Right ventricle myocardium inferior (tissue), 1 donor: ENCODE measurements around the gene CAMTA1. TPM values are rescaled to one million over a fixed set of nuclear protein-coding genes. Genes with fewer than 3 reads are reported as not detected.
"Not testable (repeated sequence)": the region's sequence is repeated elsewhere in the genome, so short reads cannot be mapped to it uniquely, and the experiment has no call there.

Experiments
- ATAC-seq: fragments of 200-7000 bp; cut with Tn5 transposase; one replicate; pipeline ENCODE4 v1.9.1; 2020; ENCODE audit warnings: mild to moderate bottlenecking, moderate library complexity
- DNase-seq: peaks from one replicate; pipeline ENCODE4 v3.0.0; 2021; ENCODE audit errors: missing footprints
- intact Hi-C: fragments of 100-400 bp; cut with DNase I; formaldehyde crosslinking; loops from one replicate; pipeline ENCODE4 v1.11.0; 2022
- total RNA-seq: library from RNA; stranded (reverse); fragmentation: NEBNext Ultra II Directional; extraction: Animal tissue kit (Norgen Biotek cat#: 25700); gene quantifications from one replicate; pipeline ENCODE4 v1.2.1, GENCODE V29; 2021
- donor health status: DM: no; HTN: yes; CAD: no; lungs with severe emphysema.

The CAMTA1 gene
- total RNA-seq, 1 donor from 2014 or later: 159 TPM

GRCh38 chr1:7159116-7159781, 374.0 kb downstream of the CAMTA1 start:
- DNase-seq: no peak
- intact Hi-C loops: no loop called here
- ATAC-seq: no peak

DNA sequence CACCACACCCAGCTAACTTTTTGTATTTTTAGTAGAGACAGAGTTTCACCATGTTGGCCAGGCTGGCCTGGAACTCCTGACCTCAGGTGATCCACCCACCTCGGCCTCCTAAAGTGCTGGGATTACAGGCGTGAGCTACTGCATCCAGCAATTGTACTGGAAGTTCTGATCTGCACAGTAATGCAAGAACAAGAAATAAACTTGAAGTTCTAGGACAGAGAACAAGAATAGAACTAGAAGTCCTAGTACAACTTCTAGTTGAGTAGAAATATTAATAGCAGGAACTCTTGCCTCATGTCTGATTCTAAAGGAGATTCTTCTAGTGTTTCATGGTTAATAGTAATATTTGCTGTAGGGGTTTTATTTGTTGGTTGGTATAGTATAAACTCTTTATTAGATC, 383.3 kb downstream of the CAMTA1 start:
- intact Hi-C loops, DNase-seq, ATAC-seq: not testable (repeated sequence)

DNA sequence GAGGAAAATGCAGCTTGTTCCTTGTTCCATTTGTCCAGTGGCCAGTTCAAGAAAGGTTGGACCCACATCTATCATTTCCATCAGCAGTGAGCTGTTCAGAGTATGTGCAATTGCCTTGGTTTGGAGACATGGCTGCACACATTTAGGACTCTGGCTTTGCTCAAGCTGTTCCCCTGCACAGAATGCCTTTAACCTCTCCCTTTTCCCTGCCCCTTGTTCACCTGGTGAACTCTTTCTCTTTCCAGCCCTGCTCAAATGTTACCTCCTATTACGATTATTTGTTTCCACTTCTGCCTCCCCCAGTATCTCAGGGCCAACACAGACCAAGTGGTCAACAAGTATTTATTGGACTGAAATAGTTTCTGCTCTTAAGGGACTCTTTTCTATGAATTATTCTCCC, 385.9 kb downstream of the CAMTA1 start:
- intact Hi-C loops: no loop called here
- DNase-seq (no peak), ATAC-seq (no peak)

GRCh38 chr1:7171574-7171973, 386.3 kb downstream of the CAMTA1 start:
- ATAC-seq (no peak), DNase-seq (no peak)
- intact Hi-C loops: no loop called here

DNA sequence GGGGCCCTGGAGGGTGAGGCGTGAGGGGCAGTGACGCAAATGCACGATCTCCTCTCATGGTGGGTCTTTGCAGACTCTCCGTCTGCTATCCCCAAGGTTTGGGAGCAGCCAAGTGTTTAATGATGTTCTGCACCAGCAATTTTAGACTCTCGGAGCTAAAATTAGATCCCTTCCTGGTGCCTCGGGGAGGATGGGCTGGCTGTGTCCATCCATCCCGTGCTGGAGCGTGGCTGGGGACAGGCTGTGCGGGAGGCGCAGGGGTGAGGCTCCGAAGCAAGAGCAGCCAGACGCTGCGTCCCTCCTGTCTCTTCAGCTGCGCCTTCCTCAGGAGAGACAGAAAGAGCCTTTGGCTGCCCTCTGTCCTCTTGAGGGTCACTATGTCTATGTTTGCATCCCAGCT, 387.6 kb downstream of the CAMTA1 start:
- ATAC-seq (peak; percentile 54), DNase-seq (no peak)
- intact Hi-C loops: no loop called here

DNA sequence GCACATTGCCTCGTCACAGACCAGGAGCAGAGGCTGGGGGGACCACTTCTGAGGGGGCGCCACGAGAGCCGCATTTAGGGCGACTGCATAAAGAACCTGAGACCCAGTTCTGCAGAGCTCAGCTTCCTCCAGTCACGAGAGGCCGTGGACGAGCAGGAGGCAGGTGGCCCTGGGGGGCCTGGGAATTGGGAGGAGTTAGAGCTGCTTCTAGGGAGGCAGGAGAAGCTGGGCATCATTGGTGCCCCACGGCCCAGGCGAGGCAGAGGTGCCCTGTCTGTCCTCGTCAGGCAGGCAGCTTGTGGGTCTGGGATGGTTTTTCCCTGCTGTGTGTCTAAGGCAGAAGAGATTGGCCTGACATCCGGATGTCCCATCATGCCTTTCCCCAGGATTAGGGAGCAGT, 389.3 kb downstream of the CAMTA1 start:
- intact Hi-C loops: no loop called here
- no peak for DNase-seq
- ATAC-seq: no peak

DNA sequence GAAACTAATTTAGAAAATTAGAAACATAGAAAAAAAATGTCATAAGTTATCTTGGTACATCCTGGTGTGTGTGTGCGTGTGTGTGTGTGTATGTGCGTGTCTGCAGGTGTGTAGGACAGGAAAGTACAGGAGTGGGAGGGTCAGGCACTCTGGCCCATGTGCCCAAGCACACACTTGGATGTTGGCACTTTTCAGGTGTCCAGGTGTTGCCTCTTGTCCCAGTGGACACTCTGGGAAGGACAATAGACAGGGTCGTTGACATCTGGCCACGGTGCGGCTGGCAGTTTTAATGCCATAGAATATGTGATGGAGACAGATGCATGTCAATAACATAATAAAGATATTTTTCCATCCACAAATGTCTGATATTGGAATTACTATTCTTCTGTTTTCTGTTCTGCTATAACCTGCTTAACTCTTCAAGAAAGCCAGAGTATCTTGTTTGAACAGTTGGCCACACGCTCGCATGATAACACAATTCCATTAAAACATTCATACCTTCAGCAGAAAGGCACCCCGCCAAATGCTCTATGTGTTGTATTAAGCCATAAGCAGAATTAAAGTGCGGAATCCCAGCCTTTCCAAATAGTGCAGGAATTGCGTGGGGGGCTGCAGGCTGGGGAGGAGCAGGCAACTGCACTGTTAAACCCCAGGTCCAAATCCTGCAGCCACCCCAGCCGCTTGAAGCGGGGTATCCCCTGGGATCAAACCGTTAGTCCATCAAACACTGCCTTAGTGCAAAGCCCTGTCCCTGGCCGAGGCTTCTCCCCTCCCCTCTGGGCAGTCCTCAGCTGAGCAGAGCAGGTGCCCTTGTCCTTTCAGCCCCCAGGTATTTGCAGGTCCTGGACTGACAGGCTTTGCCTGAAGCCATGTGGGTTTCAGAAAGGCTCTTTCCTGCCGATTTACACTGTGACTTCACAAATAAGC, 390.0 kb downstream of the CAMTA1 start:
- no peak for DNase-seq
- intact Hi-C loops: no loop called here
- ATAC-seq: no peak

DNA sequence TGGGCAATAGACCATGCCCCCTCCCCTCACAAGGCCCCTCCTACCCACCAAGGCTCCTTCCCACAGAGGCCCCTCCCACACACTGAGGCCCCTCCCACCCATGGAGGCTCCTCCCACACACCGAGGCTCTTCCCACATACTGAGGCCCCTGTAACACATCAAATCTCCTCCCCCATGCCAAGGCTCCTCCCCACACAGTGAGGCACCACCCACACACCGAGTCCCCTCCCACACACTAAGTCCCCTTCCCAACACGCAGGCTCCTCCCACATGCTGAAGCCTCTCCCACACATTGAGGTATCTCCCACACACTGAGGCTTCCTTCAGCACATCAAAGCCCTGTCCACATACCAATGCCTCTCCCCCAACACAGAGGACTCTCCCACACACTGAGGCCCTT, 391.8 kb downstream of the CAMTA1 start:
- intact Hi-C loops: no loop called here
- DNase-seq (no peak), ATAC-seq (no peak)

DNA sequence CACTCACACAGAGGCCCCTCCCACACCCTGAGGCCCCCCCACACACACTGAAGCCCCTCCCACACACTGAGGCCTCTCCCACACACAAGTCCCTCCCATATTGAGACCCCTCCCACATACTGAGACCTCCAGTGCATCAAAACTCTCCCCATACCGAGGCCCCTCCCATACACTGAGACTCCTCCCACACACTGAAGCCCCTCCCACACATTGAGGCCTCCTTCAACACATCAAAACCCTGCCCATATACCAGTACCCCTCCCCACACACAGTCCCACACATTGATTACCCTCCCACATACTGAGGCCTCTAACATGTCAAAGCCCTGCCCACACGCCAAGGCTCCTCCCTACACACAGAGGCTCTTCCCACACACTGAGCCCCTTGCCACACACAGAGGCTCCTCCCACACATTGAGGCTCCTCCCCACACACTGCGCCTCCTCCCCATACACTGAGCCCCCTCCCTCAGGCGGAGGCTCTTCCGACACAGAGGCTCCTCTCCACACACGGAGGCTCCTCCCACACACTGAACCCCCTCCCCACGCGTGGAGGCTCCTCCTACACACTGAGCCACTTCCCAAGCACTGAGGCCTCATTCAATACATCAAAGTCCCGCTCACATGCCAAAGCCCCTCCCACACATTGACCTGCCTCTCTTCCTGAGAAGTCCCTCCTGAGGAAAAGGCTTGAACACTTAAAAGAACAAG, 392.3 kb downstream of the CAMTA1 start:
- DNase-seq: no peak
- ATAC-seq: no peak
- intact Hi-C loops: no loop called here

- intact Hi-C loops: no loop called here
- DNase-seq (no peak), ATAC-seq (no peak)
Observed at GRCh38 chr1:7178336-7178735, 393.1 kb downstream of the CAMTA1 start.

GRCh38 chr1:7178741-7179140, 393.5 kb downstream of the CAMTA1 start:
- no peak for ATAC-seq
- DNase-seq: no peak
- intact Hi-C loops: no loop called here

DNA sequence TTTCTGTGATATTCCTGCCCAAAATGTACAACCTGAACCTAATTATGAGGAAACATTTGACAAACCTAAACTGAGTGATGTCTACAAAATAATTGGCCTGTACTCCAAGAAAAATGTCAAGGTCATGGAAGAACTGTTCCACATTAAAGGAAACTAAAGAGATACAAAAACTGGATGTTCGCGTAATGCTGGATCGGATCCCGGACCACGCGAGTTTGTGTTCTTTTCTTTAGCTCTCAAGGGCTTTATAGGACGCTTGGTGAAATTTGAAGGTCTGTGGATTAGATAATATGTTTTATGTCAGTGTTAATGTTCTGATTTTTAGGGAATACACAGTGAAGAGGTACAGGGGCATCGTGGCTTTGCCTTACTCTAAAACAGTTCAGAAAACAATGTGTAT, 400.5 kb downstream of the CAMTA1 start:
- intact Hi-C loops: no loop called here
- ATAC-seq (no peak), DNase-seq (no peak)

DNA sequence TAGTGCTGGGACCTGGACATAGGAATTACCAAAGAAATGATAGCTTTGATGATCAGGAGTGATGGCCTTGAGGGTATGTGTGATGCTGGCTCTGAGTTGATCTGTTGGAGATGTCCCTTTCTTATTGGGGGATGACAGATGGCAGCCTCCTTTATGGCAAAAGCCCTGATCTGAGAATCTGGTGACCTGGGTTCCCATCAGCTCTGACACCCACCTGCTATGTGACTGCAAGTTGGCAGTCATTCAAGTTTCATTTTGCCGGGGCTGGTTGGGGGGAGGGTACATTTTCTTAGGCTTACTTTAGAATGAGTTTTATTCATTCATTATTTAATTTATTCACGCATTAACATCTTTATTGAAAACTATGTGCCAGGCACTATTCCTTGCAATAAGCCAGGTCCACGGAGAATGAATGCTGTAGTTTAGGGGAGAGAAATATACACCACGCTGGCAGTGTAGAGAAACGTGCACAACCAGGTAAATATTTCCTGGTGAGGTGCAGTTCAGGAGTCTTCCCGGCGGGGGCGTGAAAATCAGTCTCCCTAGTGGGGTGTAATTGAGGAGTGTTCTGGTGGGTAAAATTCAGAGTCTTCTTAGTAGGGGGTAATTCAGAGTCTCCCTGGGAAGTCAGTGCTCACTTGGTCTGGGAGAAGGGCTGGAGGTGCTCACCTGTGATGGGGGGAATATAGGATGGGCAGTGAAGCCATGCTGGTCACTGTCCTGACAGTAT, 401.3 kb downstream of the CAMTA1 start:
- DNase-seq (no peak), ATAC-seq (no peak)
- intact Hi-C loops: no loop called here

GRCh38 chr1:7187112-7187493, 401.8 kb downstream of the CAMTA1 start:
- intact Hi-C loops: no loop called here
- DNase-seq (no peak), ATAC-seq (no peak)

GRCh38 chr1:7190261-7190660, 405.0 kb downstream of the CAMTA1 start:
- DNase-seq: no peak
- intact Hi-C loops: no loop called here
- ATAC-seq: no peak

- intact Hi-C loops: no loop called here
- DNase-seq (no peak), ATAC-seq (no peak)
Observed at GRCh38 chr1:7192453-7192852, 407.2 kb downstream of the CAMTA1 start.

- no peak for DNase-seq
- ATAC-seq: no peak
- intact Hi-C loops: no loop called here
Observed at GRCh38 chr1:7196036-7196911, 411.0 kb downstream of the CAMTA1 start.

DNA sequence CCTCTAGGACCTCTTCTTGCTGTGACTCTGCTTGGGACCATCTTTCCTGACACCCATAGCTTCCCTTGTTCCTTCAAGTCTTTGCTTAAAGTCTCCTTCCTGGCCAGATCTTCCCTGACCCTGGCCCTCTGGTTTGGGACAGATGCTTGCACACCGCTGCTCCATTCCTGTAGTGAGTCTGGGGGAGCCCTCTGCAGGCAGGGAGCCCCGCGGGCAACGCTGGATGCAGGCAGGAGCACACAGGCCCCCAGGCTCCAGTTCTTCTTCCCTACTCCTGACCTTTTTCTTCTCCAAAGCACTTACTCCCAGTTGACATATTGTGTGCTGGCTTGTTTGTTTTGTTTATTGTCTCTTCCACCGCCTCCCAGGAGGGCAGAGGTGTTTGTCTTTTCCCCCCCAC, 413.4 kb downstream of the CAMTA1 start:
- no peak for DNase-seq
- no peak for ATAC-seq
- intact Hi-C loops: no loop called here
